ENCODE measurements around the gene HOOK1. TPM values are rescaled to one million over a fixed set of nuclear protein-coding genes. Genes with fewer than 3 reads are reported as not detected.

HOOK1 gene
- total RNA-seq (10 to 100 TPM in 4 of 9 donors, 1 to 10 TPM in 5; 3.3 to 23.9 (median 8.8) TPM), polyA plus RNA-seq (1 to 10 TPM; 3.6 to 9.3 (median 8.1) TPM)
- long read RNA-seq, donor 1, full-length matches to known transcripts = 1 of 6 reads
- long read RNA-seq, donor 1, partial matches to known transcripts = 5 of 6 reads
- long read RNA-seq, donor 1, other reads (novel, unspliced or antisense) = 0 of 6 reads
- long read RNA-seq, donor 2 = 0 reads
- long read RNA-seq, donor 3, full-length matches to known transcripts = 1 of 1 reads
- long read RNA-seq, donor 3, partial matches to known transcripts = 0 of 1 reads
- long read RNA-seq, donor 3, other reads (novel, unspliced or antisense) = 0 of 1 reads
- long read RNA-seq, donor 4, full-length matches to known transcripts = 2 of 9 reads
- long read RNA-seq, donor 4, partial matches to known transcripts = 5 of 9 reads
- long read RNA-seq, donor 4, other reads (novel, unspliced or antisense) = 2 of 9 reads
- long read RNA-seq, donor 5, full-length matches to known transcripts = 7 of 8 reads
- long read RNA-seq, donor 5, partial matches to known transcripts = 0 of 8 reads
- long read RNA-seq, donor 5, other reads (novel, unspliced or antisense) = 1 of 8 reads
- long read RNA-seq, donor 6, full-length matches to known transcripts = 1 of 6 reads
- long read RNA-seq, donor 6, partial matches to known transcripts = 4 of 6 reads
- long read RNA-seq, donor 6, other reads (novel, unspliced or antisense) = 1 of 6 reads
- long read RNA-seq, donor 7 = 0 reads
- long read RNA-seq, donor 8, full-length matches to known transcripts = 1 of 1 reads
- long read RNA-seq, donor 8, partial matches to known transcripts = 0 of 1 reads
- long read RNA-seq, donor 8, other reads (novel, unspliced or antisense) = 0 of 1 reads
- long read RNA-seq, donor 9 = 0 reads
- long read RNA-seq, donor 10 = 0 reads

GRCh38 chr1:59814901-59815825 is at the start of gene HOOK1:
HOOK1 (plus strand) TSS chr1:59814949; CDS start chr1:59815118, 169 bp downstream.
- H3K9me3 ChIP-seq (replicated peaks in 1 of 3) = no peaks in the 10 kb centered on the region
- H3K4me1 ChIP-seq (replicated peaks in 1 of 2) = peaks cover 21 to 37% of the 10 kb centered on the region in 2 donors
- intact Hi-C loops (cut with DNase I) = no loop called here
- no peaks in the 10 kb centered on the region for H3K27me3 ChIP-seq
- DNase-seq = peak in 5 of 7 donors; percentile 27 to 58 (median 37)
- H3K36me3 ChIP-seq (replicated peaks in 1 of 2) = no peaks in the 10 kb centered on the region
- peak within 1 kb of the TSS in 2 of 4 donors; percentile 46 to 61 for H3K4me3 ChIP-seq
- peak within 1 kb of the TSS in 3 of 5 donors; percentile 41 to 58 (median 56) for H3K27ac ChIP-seq
- WGBS, 4 donors = 15 to 37% (median 25%) methylated on average over 25 to 71 of the region's 71 CpGs
- TF ChIP-seq CTCF (IDR thresholded peaks at IDR 0.05) (no peak), POLR2A (IDR thresholded peaks at IDR 0.05) (peak in 1 of 2 donors; percentile 43)

- Histone ChIP-seq H3K27ac (no peak overlapping the region), H3K36me3 (replicated peaks in 1 of 2) (no peaks in the 10 kb centered on the region), H3K27me3 (no peaks in the 10 kb centered on the region), H3K4me1 (replicated peaks in 1 of 2) (peaks cover 0 to 5% of the 10 kb centered on the region in 2 donors), H3K9me3 (replicated peaks in 1 of 3) (no peaks in the 10 kb centered on the region), H3K4me3 (no peak overlapping the region)
- intact Hi-C loops (cut with DNase I) = no loop called here
- no peak for DNase-seq
- WGBS, 4 donors = 75 to 92% (median 82%) methylated on average over 5 of the region's 5 CpGs
- TF ChIP-seq POLR2A (IDR thresholded peaks at IDR 0.05) (no peak), CTCF (IDR thresholded peaks at IDR 0.05) (no peak)
Observed at GRCh38 chr1:59765011-59765730, 49.6 kb upstream of the HOOK1 start.

GRCh38 chr1:59766227-59766855 is 48.4 kb upstream of the HOOK1 start:
- intact Hi-C loops (cut with DNase I) = no loop called here
- DNase-seq = no peak
- peaks cover 0 to 5% of the 10 kb centered on the region in 2 donors for H3K4me1 ChIP-seq (replicated peaks in 1 of 2)
- H3K27me3 ChIP-seq = no peaks in the 10 kb centered on the region
- TF ChIP-seq CTCF (IDR thresholded peaks at IDR 0.05) (no peak), POLR2A (IDR thresholded peaks at IDR 0.05) (no peak)
- H3K27ac ChIP-seq = no peak overlapping the region
- no peaks in the 10 kb centered on the region for H3K36me3 ChIP-seq (replicated peaks in 1 of 2)
- H3K4me3 ChIP-seq = no peak overlapping the region
- WGBS, 4 donors = 91 to 94% (median 93%) methylated on average over 9 of the region's 9 CpGs
- H3K9me3 ChIP-seq (replicated peaks in 1 of 3) = no peaks in the 10 kb centered on the region
